HG03575 (cell line): Measurements from ENCODE around the gene AVP.
A peak's percentile ranks its signal among the peaks of the same experiment; 100 is the strongest.
"Not testable (repeated sequence)": the region's sequence is repeated elsewhere in the genome, so short reads cannot be mapped to it uniquely, and the experiment has no call there.

Source experiments
- ATAC-seq: cut with Tn5 transposase; IDR thresholded peaks from one replicate; pipeline ENCODE4 v1.9.1; 2021; ENCODE audit not compliant: unreplicated experiment, insufficient number of reproducible peaks, low FRiP score; ENCODE audit errors: extremely low read depth

AVP gene

GRCh38 chr20:3068075-3068474 lies 16.4 kb downstream of the AVP start:
- ATAC-seq: no peak

- no peak for ATAC-seq
Observed at GRCh38 chr20:3067139-3068014, 17.1 kb downstream of the AVP start.

- ATAC-seq: not testable (repeated sequence)
Observed at GRCh38 chr20:3064119-3064518, 20.4 kb downstream of the AVP start.

GRCh38 chr20:3059489-3059888 lies 25.0 kb downstream of the AVP start:
- ATAC-seq: no peak

- no peak for ATAC-seq
Observed at GRCh38 chr20:3051385-3052019, 33.0 kb downstream of the AVP start.

- ATAC-seq: no peak
Observed at GRCh38 chr20:3047486-3048419, 36.8 kb downstream of the AVP start.

- ATAC-seq: no peak
Observed at GRCh38 chr20:3046677-3047462, 37.7 kb downstream of the AVP start.

- ATAC-seq: peak; percentile 33
Observed at GRCh38 chr20:3045816-3046676, 38.5 kb downstream of the AVP start, which contains the start of gene MRPS26. MRPS26 (plus strand) TSS chr20:3046052; CDS start chr20:3046069, 17 bp downstream.

- ATAC-seq: no peak
Observed at GRCh38 chr20:3045042-3045815, 39.3 kb downstream of the AVP start.

- no peak for ATAC-seq
Observed at GRCh38 chr20:3044336-3044965, 40.1 kb downstream of the AVP start.

- no peak for ATAC-seq
Observed at GRCh38 chr20:3043322-3043721, 41.2 kb downstream of the AVP start, which contains the start of gene GNRH2. GNRH2 (plus strand) TSS chr20:3043622; CDS start chr20:3044415, 793 bp downstream.

GRCh38 chr20:3042625-3043024 lies 41.9 kb downstream of the AVP start:
- ATAC-seq: no peak

GRCh38 chr20:3041854-3042409 lies 42.6 kb downstream of the AVP start:
- ATAC-seq: no peak

GRCh38 chr20:3040086-3040485 lies 44.4 kb downstream of the AVP start:
- ATAC-seq: no peak

GRCh38 chr20:3039426-3039825 lies 45.1 kb downstream of the AVP start:
- ATAC-seq: no peak

GRCh38 chr20:3038454-3038853 lies 46.1 kb downstream of the AVP start:
- no peak for ATAC-seq
